KMS-11 (cell line): ENCODE measurements around the gene ATP8A1.

Source experiments
- H2AFZ ChIP-seq: fragments of 200-600 bp; sonication (generic); 2 replicates; pipeline ENCODE4 v1.6.1; 2016; ENCODE audit warnings: antibody characterized with exemption, mixed run types, low read depth
- H3K27ac ChIP-seq: fragments of 200-600 bp; sonication (generic); 2 replicates; pipeline ENCODE4 v1.6.1; 2016; ENCODE audit warnings: mild to moderate bottlenecking, mixed run types
- H3K27me3 ChIP-seq: fragments of 200-600 bp; sonication (generic); 2 replicates; pipeline ENCODE4 v1.6.1; 2017; ENCODE audit warnings: mild to moderate bottlenecking, low read depth, mixed run types, moderate library complexity; ENCODE audit not compliant: insufficient read depth
- H3K36me3 ChIP-seq: fragments of 200-600 bp; sonication (generic); 2 replicates; pipeline ENCODE4 v1.6.1; 2017; ENCODE audit warnings: mild to moderate bottlenecking, mixed run types; ENCODE audit not compliant: insufficient read depth
- H3K4me1 ChIP-seq: fragments of 200-600 bp; sonication (generic); 2 replicates; pipeline ENCODE4 v1.6.1; 2016; ENCODE audit warnings: mild to moderate bottlenecking, low read depth, mixed run types; ENCODE audit not compliant: poor library complexity, severe bottlenecking
- H3K4me2 ChIP-seq: fragments of 200-600 bp; sonication (generic); 2 replicates; pipeline ENCODE4 v1.7.0; 2016; ENCODE audit warnings: mild to moderate bottlenecking, mixed run types
- H3K4me3 ChIP-seq: fragments of 200-600 bp; sonication (generic); IDR thresholded peaks from 2 replicates; pipeline ENCODE4 v1.6.1; 2017; ENCODE audit warnings: low read depth, low read length, mixed read lengths; ENCODE audit not compliant: insufficient read depth
- H3K79me2 ChIP-seq: fragments of 200-600 bp; sonication (generic); 2 replicates; pipeline ENCODE4 v1.6.1; 2016; ENCODE audit warnings: low read depth, mixed run types; ENCODE audit not compliant: insufficient read depth
- H3K9ac ChIP-seq: fragments of 200-600 bp; sonication (generic); 2 replicates; pipeline ENCODE4 v1.6.1; 2016; ENCODE audit warnings: mild to moderate bottlenecking, mixed run types
- H4K20me1 ChIP-seq: fragments of 200-600 bp; sonication (generic); 2 replicates; pipeline ENCODE4 v1.6.1; 2016; ENCODE audit warnings: mild to moderate bottlenecking, mixed run types; ENCODE audit not compliant: insufficient read depth
- CTCF ChIP-seq: fragments of 200-600 bp; sonication (generic); conservative IDR thresholded peaks from 2 replicates; pipeline ENCODE4 v1.6.1; 2017; ENCODE audit warnings: low read depth, mild to moderate bottlenecking, antibody characterized with exemption, low read length, moderate library complexity, mixed read lengths

ATP8A1 gene

GRCh38 chr4:42596918-42597317 is 60.0 kb downstream of the ATP8A1 start:
- no peaks in the 10 kb centered on the region for H3K36me3 ChIP-seq
- no peaks in the 10 kb centered on the region for H3K27me3 ChIP-seq
- no peak overlapping the region for H3K4me3 ChIP-seq

DNA sequence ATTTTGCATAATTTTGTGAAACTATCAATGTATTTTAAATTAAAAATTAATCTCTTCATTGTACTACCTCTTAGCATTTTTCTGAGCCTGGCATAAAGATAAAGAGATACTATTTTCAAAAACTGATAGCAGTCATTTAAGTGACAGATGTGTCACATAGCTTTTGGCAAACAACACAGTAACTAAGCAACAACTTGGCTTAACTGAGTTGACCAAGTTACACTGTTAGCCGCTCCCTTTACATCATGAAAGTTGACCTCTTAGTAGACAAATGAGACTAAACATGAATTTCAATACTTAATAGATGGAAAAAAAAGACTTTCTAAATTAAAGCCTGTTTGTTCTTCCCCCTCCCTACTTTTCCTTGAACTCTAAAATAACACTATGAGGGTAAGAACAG is 62.0 kb downstream of the ATP8A1 start:
- H4K20me1 ChIP-seq, result no peaks in the 10 kb centered on the region
- H3K27me3 ChIP-seq, result no peaks in the 10 kb centered on the region
- no peak overlapping the region for H3K9ac ChIP-seq
- no peak overlapping the region for H3K4me2 ChIP-seq
- no peak overlapping the region for H3K4me3 ChIP-seq
- H3K36me3 ChIP-seq, result no peaks in the 10 kb centered on the region
- no peak overlapping the region for H3K27ac ChIP-seq
- H2AFZ ChIP-seq, result no peak overlapping the region
- no peaks in the 10 kb centered on the region for H3K79me2 ChIP-seq
- no peak for TF ChIP-seq CTCF
- peaks cover 28% of the 10 kb centered on the region for H3K4me1 ChIP-seq

More at GRCh38 chr4:42596918-42597317, 60.0 kb downstream of the ATP8A1 start:
- no peak for TF ChIP-seq CTCF
- peaks cover 28% of the 10 kb centered on the region for H3K4me1 ChIP-seq
- H3K79me2 ChIP-seq, result no peaks in the 10 kb centered on the region
- no peak overlapping the region for H2AFZ ChIP-seq
- peak overlapping the region; percentile 16; the same call in 1 of the 2 replicates for H3K27ac ChIP-seq
- peak overlapping the region; percentile 53 for H3K4me2 ChIP-seq
- no peaks in the 10 kb centered on the region for H4K20me1 ChIP-seq
- H3K9ac ChIP-seq, result no peak overlapping the region

DNA sequence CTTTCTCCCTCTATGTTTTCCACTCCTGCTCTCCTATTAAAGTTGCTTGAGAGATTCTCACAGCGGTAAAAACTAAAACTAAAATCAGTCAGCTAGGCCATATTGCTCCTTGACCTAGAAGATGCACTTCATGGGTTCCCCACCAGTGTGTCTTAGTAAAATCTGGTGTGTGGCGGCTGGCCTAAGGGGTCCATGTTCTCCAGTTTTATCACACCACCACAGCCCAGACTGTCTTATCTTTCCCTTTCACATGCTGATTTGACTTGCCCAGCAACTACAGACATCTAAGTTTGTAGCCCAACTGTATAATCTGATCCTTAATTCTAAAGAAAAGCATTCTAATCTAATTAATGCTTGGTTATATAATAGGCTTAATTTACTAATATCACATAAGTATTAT is 68.0 kb downstream of the ATP8A1 start:
- Histone ChIP-seq H3K4me3 (no peak overlapping the region), H3K4me2 (no peak overlapping the region), H2AFZ (no peak overlapping the region), H3K36me3 (no peaks in the 10 kb centered on the region), H4K20me1 (no peaks in the 10 kb centered on the region), H3K27me3 (no peaks in the 10 kb centered on the region), H3K27ac (no peak overlapping the region), H3K4me1 (no peaks in the 10 kb centered on the region), H3K9ac (no peak overlapping the region), H3K79me2 (no peaks in the 10 kb centered on the region)
- no peak for TF ChIP-seq CTCF

DNA sequence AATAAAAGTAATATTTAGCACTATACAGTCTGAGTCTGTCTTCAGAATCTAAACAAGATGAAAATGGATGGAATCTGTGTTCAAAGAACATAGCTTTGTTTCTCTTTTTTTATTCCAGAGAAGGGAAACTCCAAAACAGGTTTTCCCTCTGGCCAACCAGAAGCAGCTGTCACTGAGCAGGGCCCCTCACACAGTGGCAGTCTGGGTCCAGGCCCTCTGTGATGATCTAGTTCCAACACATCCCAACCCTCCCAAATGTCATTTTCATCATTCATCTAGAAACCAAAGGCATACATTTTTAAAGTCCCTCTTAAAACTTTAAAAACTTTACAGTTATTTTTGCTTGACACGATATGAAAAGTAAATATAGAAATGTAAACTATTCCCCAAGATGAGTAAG is 70.1 kb downstream of the ATP8A1 start:
- no peak for TF ChIP-seq CTCF
- no peaks in the 10 kb centered on the region for H4K20me1 ChIP-seq

More for the DNA sequence above, 70.1 kb downstream of the ATP8A1 start:
- Histone ChIP-seq H3K27ac (no peak overlapping the region), H3K79me2 (no peaks in the 10 kb centered on the region), H3K36me3 (no peaks in the 10 kb centered on the region), H3K9ac (no peak overlapping the region), H2AFZ (no peak overlapping the region), H3K4me2 (no peak overlapping the region), H3K4me3 (no peak overlapping the region), H3K4me1 (no peaks in the 10 kb centered on the region), H3K27me3 (no peaks in the 10 kb centered on the region)
